ENCODE data around the gene CPNE9.

CPNE9 gene

GRCh38 chr3:9718118-9718517, 14.5 kb downstream of the CPNE9 start:
- H3K27me3 ChIP-seq (ENCODE audit: insufficient read depth, poor library complexity, severe bottlenecking), result no peaks in the 10 kb centered on the region
- H3K27ac ChIP-seq (replicated peaks), result no peak overlapping the region
- H3K4me3 ChIP-seq (replicated peaks; ENCODE audit: insufficient read depth, low read length), result no peak overlapping the region
- TF ChIP-seq SPI1 (IDR thresholded peaks at IDR 0.05; ENCODE audit: borderline replicate concordance, low read depth) (no peak), POLR2AphosphoS5 (IDR thresholded peaks at IDR 0.05; ENCODE audit: low read depth) (no peak), GABPA (IDR thresholded peaks at IDR 0.05; ENCODE audit: low read depth) (no peak), REST (IDR thresholded peaks at IDR 0.05; ENCODE audit: insufficient replicate concordance, low read depth) (no peak), CTCF (IDR thresholded peaks at IDR 0.05; ENCODE audit: insufficient read depth, low read length) (no peak)
- no peak for DNase-seq (ENCODE audit: low read depth in 1 of 2, low spot score in 1 of 2)

GRCh38 chr3:9721015-9721699, 17.5 kb downstream of the CPNE9 start:
- Histone ChIP-seq H3K27ac (replicated peaks) (no peak overlapping the region), H3K27me3 (ENCODE audit: insufficient read depth, poor library complexity, severe bottlenecking) (no peaks in the 10 kb centered on the region), H3K4me3 (replicated peaks; ENCODE audit: insufficient read depth, low read length) (no peak overlapping the region)
- DNase-seq (ENCODE audit: low read depth in 1 of 2, low spot score in 1 of 2), result no peak
- no peak for TF ChIP-seq CTCF (IDR thresholded peaks at IDR 0.05; ENCODE audit: insufficient read depth, low read length)

- peak overlapping the region; percentile 20; the same call in 1 of the 2 replicates for H3K27ac ChIP-seq (replicated peaks)
- no peak overlapping the region for H3K4me3 ChIP-seq (replicated peaks; ENCODE audit: insufficient read depth, low read length)
- peak in 1 of 2 experiments; percentile 39 for DNase-seq (ENCODE audit: low read depth in 1 of 2, low spot score in 1 of 2)
These were observed 18.0 kb downstream of the CPNE9 start for GRCh38 chr3:9721700-9722060.

More at GRCh38 chr3:9721700-9722060, 18.0 kb downstream of the CPNE9 start:
- H3K27me3 ChIP-seq (ENCODE audit: insufficient read depth, poor library complexity, severe bottlenecking), result no peaks in the 10 kb centered on the region
- no peak for TF ChIP-seq GABPA (IDR thresholded peaks at IDR 0.05; ENCODE audit: low read depth)
- TF ChIP-seq POLR2AphosphoS5 (IDR thresholded peaks at IDR 0.05; ENCODE audit: low read depth), result no peak
- TF ChIP-seq SPI1 (IDR thresholded peaks at IDR 0.05; ENCODE audit: borderline replicate concordance, low read depth), result peak; percentile 38; the same call in 1 of the 2 replicates
- TF ChIP-seq CTCF (IDR thresholded peaks at IDR 0.05; ENCODE audit: insufficient read depth, low read length), result no peak
- no peak for TF ChIP-seq REST (IDR thresholded peaks at IDR 0.05; ENCODE audit: insufficient replicate concordance, low read depth)
